RCC 7860 (cell line): ENCODE measurements around the gene RAB11FIP4.

Experiments
- DNase-seq: peaks from one replicate; pipeline ENCODE4 v3.0.0-alpha.2; 2015; ENCODE audit warnings: low spot score
- FAIRE-seq: peaks from 2 replicates; lab custom pipeline; 2012; peaks lifted over from hg19 to GRCh38; lab: Jason Lieb, UNC

RAB11FIP4 gene

DNA sequence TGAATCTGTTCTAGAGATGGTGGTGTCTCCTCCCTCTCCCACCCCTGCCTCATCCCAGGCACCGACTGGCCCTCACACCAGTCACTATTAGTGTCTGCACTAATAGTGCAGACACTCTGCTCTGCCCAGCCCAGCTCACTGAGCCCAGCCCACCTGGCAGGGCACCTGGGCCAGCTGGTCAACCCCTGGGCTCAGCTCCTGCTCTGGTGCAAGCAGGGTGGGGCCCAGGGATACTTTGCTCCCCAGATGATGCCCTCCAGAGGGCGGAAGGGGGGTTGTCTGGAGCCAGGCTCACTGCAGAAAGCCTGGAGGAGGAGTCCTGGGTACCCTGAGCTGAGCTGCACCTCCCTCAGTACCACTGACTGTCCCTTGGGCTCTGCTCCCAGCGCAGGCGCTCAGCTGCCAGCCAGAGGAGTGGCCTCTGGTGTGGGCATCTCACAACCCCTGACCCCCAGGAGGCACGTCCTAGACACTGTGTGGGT lies 14.5 kb downstream of the RAB11FIP4 start:
- FAIRE-seq (no peak), DNase-seq (no peak)

DNA sequence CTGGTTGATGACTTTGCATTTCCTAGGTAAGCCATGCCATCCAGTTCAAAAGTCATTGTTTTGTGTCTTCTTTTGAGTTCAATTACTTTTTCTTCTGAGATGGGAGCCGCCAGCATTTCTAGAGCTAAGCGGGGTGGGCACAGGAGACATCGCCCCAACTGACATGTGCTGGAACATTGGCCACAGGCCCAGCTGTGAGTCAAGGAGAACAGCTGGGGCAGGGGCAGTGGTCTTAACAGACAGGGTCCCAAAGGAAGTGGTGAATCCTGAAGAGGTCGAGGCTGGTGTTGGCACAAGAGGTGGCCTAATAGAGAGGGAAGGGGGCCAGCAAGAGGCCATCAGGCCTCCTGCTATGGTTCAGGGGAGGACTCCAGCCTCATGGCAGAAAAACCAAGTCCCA lies 17.1 kb downstream of the RAB11FIP4 start:
- DNase-seq: no peak

DNA sequence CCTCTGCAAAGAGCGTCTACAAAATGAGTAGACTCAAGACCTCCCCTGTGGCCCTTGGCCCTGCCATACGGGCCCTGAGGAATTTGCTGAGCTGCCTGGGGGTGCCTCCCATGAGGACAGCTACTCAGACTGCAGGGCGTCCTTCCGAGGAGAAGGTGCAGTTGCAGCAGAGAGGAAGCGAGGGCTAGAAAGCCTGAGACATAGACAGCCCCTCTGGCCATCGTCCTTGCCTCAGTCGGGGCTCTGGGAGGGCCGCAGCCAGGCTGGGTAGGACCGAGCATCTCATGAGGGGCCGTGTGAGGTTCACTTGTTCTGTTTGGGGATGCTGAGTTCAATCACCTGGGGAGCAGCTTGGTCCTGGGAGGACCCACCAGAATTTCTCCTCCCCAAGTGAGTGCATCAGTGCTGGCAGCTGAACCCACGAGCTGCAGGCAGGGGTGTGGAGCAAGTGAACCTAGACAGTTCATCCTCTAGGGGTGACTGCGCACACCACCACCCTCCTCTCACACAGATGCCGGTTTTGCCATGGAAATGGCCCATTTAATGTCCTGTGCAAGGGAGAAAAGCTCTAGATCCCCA lies 20.3 kb downstream of the RAB11FIP4 start:
- DNase-seq (no peak), FAIRE-seq (no peak)

More for the DNA sequence above, 17.1 kb downstream of the RAB11FIP4 start:
- no peak for FAIRE-seq

DNA sequence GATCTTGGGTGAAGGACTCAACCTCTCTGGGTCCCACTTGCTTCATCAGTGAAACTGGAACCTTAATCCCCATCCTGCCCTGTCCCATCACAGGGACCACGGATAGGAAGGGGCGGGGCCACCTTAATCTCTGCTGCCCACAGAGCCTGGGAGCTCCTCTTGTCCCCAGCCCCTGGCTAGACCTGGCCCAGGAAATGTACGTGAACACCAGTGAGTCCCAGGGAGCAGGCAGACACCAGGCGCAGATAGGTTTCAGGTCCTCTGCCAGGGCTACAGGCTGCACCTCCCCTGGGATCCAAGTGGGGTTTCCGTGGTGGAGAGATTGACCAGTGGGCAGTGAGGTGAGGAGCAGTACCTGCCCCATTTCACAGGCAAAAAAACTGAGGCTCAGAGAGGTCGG lies 21.0 kb downstream of the RAB11FIP4 start:
- DNase-seq: no peak
- no peak for FAIRE-seq

GRCh38 chr17:31413081-31413799 lies 21.8 kb downstream of the RAB11FIP4 start:
- no peak for DNase-seq
- FAIRE-seq: no peak

DNA sequence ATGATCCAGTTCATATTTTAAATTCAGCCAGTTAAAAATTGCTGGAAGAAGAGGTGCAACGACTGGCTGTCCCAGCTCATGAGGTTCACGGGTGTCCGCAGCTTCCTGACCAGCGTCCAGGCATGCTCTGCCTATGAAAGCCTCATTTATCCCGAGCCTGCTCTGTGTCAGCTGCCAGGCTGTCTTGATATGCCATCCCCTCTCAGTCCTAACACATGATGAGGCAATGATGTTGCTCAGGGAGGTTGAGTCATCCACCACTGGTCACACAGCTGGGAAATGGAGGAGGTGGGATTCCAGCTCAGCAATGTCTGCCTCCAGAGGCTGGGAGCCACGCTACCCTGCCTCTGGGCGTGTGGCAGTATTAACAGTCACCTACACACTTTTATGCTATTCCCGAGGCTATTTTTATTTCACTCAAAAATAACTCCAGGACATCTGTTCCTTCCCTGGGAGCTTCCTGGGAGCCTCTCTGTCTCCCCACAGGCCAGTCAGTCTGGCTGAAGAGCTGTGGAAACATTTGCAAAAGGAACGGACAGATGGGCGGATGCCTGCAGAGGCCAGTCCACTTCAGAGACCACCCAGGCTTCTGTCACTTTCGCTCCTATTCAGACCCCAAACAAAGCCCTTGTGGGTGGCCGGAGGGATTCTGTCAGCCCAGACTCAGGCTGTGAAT lies 22.5 kb downstream of the RAB11FIP4 start:
- FAIRE-seq (no peak), DNase-seq (peak; percentile 45)

DNA sequence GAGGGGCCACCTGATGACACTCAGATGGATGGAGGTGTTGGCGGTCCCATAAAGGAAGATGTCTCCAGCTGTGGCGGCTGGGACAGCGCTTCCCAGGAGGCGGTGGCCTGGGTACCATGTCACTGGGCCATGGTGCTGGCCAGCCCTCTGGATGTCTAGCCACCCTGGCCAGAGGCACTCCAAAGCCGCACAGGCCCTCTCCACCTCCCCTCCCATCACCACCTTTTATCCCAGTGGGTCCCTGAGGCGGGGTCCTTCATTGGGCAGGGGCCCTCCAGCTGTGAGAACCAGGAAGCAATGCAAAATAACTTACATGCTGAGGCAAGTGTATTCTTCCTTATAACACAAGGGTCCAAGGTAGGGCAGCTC lies 23.1 kb downstream of the RAB11FIP4 start:
- DNase-seq (no peak), FAIRE-seq (no peak)

- DNase-seq (no peak), FAIRE-seq (no peak)
Measured at GRCh38 chr17:31415004-31415454, 23.6 kb downstream of the RAB11FIP4 start.

DNA sequence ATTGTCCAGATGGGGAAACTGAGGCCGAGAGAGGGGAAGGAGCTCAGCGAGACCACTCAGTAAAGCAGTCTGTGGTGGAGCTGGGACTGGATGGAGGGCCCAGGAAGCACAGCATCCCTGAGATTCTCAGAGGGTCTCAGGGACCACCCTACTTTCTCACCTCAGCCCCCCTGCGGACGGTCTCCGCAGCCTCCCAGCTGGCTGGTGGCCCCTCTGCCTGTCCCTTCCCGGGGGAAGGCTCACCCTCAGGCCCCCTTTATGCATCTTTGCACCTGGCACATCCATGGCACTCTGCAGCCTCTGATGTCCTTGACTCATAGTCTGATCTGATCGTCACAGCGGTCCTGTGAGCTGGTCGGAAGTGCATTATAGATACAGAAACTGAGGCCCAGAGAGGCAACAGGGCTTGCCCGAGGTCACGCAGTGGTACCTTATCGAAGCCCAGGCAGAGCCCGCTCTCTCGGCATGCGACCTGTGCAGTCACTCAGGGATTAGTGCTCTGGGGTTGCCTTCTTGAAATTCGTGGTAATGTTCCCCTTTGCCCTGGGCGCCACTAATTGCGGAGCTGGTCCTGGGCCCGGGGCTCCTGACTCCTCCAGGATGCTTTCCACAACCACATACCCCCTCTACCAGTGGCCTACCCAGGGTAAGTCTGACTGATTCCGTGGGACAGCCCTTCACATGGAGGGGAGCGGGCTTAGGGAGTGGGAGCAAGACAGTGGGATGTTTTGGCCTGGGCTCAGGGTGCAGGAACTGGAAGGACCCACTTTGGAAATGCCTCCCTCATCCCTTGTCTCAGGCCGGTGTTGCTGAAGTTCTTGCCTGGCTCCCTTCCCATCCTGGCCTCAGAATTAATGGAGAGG lies 24.4 kb downstream of the RAB11FIP4 start:
- no peak for DNase-seq
- FAIRE-seq: no peak

DNA sequence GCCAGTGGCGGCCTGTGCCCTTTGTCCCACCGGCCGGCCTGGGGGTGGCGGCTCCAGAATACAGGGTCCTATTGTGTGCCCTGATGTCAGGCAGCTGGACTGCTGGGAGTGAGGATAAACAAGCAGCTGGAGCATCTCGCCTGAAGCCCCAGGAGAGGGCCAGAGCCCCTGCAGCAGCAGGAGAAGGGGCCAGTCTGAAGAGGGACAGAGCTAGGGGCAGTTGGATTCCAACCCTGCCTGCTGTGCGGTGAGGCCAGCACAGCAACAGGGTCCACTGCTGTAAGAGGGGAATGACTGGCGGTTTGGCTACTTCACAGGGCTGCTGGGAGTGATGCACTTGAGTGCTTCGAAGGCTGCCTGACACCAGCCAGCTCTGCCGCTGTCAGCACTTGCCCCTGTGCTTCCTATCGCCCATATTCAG lies 25.0 kb downstream of the RAB11FIP4 start:
- FAIRE-seq (no peak), DNase-seq (no peak)

DNA sequence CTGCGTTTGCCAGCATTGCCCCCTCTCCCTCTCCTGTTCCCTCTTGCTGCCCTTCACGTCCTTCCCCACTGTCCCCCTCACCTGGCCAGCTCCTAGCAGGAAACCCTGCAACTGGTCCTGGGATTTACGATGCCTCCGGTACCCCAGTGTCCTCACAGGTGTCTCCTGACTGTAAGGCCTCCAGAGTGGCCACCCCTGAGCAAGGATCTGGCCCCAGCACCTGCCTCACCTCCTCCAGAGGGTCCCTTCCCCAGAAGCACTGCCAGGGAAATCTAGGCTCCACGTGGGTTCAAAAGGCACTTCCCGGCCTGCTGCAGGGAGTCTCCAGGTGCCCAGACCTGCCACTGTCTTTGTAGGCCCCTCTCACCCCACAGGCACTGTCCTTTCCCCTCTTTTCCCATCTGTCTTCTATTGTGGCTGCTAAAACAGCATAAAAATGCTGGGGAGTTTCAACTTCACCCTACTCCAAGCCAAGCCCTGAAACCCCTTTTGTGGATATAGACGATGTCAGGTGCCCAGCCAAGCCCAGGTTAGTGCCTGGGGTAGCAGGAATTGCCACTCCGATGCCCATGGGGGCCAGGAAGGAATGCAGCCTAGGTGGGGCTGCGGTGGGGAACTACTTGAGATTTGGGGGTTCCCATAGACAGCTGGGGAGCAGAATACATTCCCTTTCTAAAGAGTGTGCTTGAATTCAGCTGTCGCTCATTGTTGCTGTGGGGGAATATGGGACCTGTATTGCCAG lies 25.7 kb downstream of the RAB11FIP4 start:
- DNase-seq (no peak), FAIRE-seq (no peak)

GRCh38 chr17:31418773-31419350 lies 27.4 kb downstream of the RAB11FIP4 start:
- FAIRE-seq: no peak
- DNase-seq: no peak

GRCh38 chr17:31422443-31422842 lies 31.0 kb downstream of the RAB11FIP4 start:
- FAIRE-seq (no peak), DNase-seq (no peak)

DNA sequence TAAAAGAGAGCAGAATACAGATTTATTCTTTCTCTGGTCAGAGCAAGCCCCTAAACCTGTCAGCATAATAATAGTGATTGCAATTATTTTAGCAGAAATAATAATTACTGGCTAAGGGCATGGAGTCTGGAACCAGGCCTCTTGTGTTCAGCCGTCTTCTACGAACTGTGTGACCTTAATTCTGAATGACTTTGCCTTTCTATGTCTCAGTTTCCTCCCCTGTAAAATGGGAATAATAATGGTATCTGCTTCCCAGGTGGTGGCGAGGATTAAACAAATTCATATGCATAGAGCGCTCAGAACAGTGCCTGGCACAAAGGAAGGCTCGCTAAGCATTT lies 33.4 kb downstream of the RAB11FIP4 start:
- DNase-seq (no peak), FAIRE-seq (no peak)

- DNase-seq (no peak), FAIRE-seq (no peak)
Measured at GRCh38 chr17:31425282-31426040, 34.0 kb downstream of the RAB11FIP4 start.

DNA sequence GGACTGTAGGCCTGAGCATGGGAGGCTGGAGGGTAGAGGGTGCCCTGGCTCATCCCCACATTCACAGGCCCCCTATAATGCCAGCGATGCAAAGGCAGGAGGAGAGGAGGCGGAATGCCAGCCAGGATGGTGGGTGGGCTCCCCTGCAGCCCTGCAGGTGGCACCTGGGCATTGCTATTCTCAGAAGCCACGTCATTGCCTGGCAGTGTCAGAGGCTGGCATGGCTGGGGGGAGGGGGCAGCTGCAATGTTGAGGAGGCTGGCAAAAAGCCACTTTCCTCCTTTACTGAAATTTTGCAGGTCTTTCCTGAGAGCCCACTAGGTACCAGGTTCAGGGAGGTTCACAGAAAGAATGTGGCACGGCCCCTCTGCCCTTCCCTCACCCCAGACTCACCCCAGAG lies 36.2 kb downstream of the RAB11FIP4 start:
- no peak for FAIRE-seq

GRCh38 chr17:31428111-31428510 lies 36.6 kb downstream of the RAB11FIP4 start:
- FAIRE-seq (no peak), DNase-seq (no peak)

More for the DNA sequence above, 36.2 kb downstream of the RAB11FIP4 start:
- DNase-seq: no peak

- FAIRE-seq (no peak), DNase-seq (no peak)
Measured at GRCh38 chr17:31428512-31428911, 37.0 kb downstream of the RAB11FIP4 start.

DNA sequence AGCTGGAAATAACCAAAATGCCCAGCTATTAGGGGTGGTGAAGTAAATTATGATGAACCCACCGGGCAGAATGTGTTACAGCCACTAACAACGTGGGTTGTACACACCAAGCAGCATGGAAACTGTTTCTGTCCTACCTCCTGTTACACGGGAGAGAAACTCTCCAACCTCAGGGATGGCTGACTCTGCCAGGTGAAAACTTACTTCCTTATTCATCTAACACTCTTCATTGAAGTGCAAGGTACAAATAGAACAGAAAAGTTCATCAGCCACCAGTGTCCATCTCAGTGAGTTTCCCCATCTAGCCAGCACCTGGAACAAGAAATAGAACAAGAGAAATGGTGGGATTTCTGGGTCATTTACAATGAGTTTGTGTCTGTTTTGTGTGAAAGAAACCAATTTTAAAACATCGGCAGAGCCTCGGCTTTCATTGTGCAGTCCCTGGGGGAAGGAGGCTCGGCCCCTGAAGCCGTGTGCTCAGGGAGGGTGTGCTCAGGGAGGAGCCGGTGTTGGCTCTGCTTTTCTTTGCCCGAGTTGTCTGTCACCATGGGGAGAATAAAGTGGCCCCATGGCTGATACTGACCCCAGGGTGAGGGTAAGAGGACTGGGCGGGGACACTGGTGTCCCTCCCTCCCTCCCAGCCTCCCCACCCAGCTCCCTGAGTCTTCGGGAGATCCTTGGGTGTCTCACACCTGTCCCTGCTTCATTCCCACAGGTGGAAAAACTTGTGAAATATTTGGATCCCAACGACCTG lies 39.8 kb downstream of the RAB11FIP4 start:
- DNase-seq (no peak), FAIRE-seq (no peak)
